ENCODE measurements around the gene DGKG.

Gene DGKG

GRCh38 chr3:186108106-186108940 is 253.7 kb downstream of the DGKG start:
- peak overlapping the region; percentile 86 for H3K4me3 ChIP-seq (ENCODE audit: low read depth, low read length)
- DNase-seq (ENCODE audit: low read depth, low spot score), result no peak
- ChIA-PET POLR2A (interaction anchor here (0.7 to 1.8 kb wide), 3 partner anchors 10 to 133 kb away, joined by 3 to 14 read pairs (median 3); no protein-coding TSS in a partner anchor), CTCF (interaction anchor here (1.1 to 1.4 kb wide), 2 partner anchors 11 to 125 kb away, joined by 3 to 5 read pairs; no protein-coding TSS in a partner anchor)
- TF ChIP-seq CTCF (IDR thresholded peaks at IDR 0.05; ENCODE audit: insufficient read depth, low read length, missing control alignments), result no peak

- H3K4me3 ChIP-seq (ENCODE audit: low read depth, low read length), result peak overlapping the region; percentile 86
- TF ChIP-seq CTCF (IDR thresholded peaks at IDR 0.05; ENCODE audit: insufficient read depth, low read length, missing control alignments), result no peak
- POLR2A ChIA-PET, result interaction anchor here (0.7 to 1.8 kb wide), 3 partner anchors 9 to 134 kb away, joined by 3 to 14 read pairs (median 3); no protein-coding TSS in a partner anchor
- no peak for DNase-seq (ENCODE audit: low read depth, low spot score)
- CTCF ChIA-PET, result interaction anchor here (1.1 kb wide), 1 partner anchor 10 kb away, joined by 3 read pairs; no protein-coding TSS in a partner anchor
Observed at GRCh38 chr3:186107215-186108105, 254.6 kb downstream of the DGKG start.

- POLR2A ChIA-PET, result interaction anchor here (1.4 kb wide), 1 partner anchor 51 kb away, joined by 3 read pairs; no protein-coding TSS in a partner anchor
- DNase-seq (ENCODE audit: low read depth, low spot score), result no peak
- CTCF ChIA-PET, result interaction anchor here (1.7 kb wide), 1 partner anchor 122 kb away, joined by 6 read pairs; no protein-coding TSS in a partner anchor
- no peak for TF ChIP-seq CTCF (IDR thresholded peaks at IDR 0.05; ENCODE audit: insufficient read depth, low read length, missing control alignments)
- no peak overlapping the region for H3K4me3 ChIP-seq (ENCODE audit: low read depth, low read length)
Observed at GRCh38 chr3:186105543-186105942, 256.5 kb downstream of the DGKG start.

- no peak overlapping the region for H3K4me3 ChIP-seq (ENCODE audit: low read depth, low read length)
- no peak for DNase-seq (ENCODE audit: low read depth, low spot score)
- no peak for TF ChIP-seq CTCF (IDR thresholded peaks at IDR 0.05; ENCODE audit: insufficient read depth, low read length, missing control alignments)
- ChIA-PET POLR2A (no interaction called here), CTCF (interaction anchor here (1.0 to 2.2 kb wide), 4 partner anchors 9 to 159 kb away, joined by 3 to 7 read pairs (median 4); no protein-coding TSS in a partner anchor)
Observed at GRCh38 chr3:186102687-186103086, 259.3 kb downstream of the DGKG start.

- ChIA-PET CTCF (no interaction called here), POLR2A (no interaction called here)
- H3K4me3 ChIP-seq (ENCODE audit: low read depth, low read length), result no peak overlapping the region
- no peak for DNase-seq (ENCODE audit: low read depth, low spot score)
- no peak for TF ChIP-seq CTCF (IDR thresholded peaks at IDR 0.05; ENCODE audit: insufficient read depth, low read length, missing control alignments)
Observed at GRCh38 chr3:186100398-186100797, 261.6 kb downstream of the DGKG start.

Data from AG04449 (cell line).